ENCODE measurements around the gene DSE. TPM values are rescaled to one million over a fixed set of nuclear protein-coding genes. Genes with fewer than 3 reads are reported as not detected.

The DSE gene
- total RNA-seq, 1 donor: 50.7 TPM

- peak; percentile 79 for DNase-seq (ENCODE audit: low read depth)
- no peak overlapping the region for H3K4me3 ChIP-seq (ENCODE audit: low read depth, low read length)
- TF ChIP-seq, protein P1, sequence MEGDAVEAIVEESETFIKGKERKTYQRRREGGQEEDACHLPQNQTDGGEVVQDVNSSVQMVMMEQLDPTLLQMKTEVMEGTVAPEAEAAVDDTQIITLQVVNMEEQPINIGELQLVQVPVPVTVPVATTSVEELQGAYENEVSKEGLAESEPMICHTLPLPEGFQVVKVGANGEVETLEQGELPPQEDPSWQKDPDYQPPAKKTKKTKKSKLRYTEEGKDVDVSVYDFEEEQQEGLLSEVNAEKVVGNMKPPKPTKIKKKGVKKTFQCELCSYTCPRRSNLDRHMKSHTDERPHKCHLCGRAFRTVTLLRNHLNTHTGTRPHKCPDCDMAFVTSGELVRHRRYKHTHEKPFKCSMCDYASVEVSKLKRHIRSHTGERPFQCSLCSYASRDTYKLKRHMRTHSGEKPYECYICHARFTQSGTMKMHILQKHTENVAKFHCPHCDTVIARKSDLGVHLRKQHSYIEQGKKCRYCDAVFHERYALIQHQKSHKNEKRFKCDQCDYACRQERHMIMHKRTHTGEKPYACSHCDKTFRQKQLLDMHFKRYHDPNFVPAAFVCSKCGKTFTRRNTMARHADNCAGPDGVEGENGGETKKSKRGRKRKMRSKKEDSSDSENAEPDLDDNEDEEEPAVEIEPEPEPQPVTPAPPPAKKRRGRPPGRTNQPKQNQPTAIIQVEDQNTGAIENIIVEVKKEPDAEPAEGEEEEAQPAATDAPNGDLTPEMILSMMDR (IDR thresholded peaks at IDR 0.05; ENCODE audit: insufficient read depth, low read length): no peak
Observed at GRCh38 chr6:116397914-116398313, 27.2 kb downstream of the DSE start.

- DNase-seq (ENCODE audit: low read depth): peak; percentile 72
- TF ChIP-seq, protein P1 (IDR thresholded peaks at IDR 0.05; ENCODE audit: insufficient read depth, low read length): no peak
- peak overlapping the region; percentile 11 for H3K4me3 ChIP-seq (ENCODE audit: low read depth, low read length)
Observed at GRCh38 chr6:116398316-116399010, 27.7 kb downstream of the DSE start.

DNA sequence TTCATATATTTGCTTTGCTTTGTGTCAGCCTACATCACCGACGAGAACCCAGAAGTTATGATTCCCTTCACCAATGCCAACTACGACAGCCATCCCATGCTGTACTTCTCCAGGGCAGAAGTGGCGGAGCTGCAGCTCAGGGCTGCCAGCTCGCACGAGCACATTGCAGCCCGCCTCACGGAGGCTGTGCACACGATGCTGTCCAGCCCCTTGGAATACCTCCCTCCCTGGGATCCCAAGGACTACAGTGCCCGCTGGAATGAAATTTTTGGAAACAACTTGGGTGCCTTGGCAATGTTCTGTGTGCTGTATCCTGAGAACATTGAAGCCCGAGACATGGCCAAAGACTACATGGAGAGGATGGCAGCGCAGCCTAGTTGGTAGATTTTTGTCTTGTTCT, 28.5 kb downstream of the DSE start:
- H3K4me3 ChIP-seq (ENCODE audit: low read depth, low read length): no peak overlapping the region
- TF ChIP-seq, protein P1 (IDR thresholded peaks at IDR 0.05; ENCODE audit: insufficient read depth, low read length): no peak
- no peak for DNase-seq (ENCODE audit: low read depth)

DNA sequence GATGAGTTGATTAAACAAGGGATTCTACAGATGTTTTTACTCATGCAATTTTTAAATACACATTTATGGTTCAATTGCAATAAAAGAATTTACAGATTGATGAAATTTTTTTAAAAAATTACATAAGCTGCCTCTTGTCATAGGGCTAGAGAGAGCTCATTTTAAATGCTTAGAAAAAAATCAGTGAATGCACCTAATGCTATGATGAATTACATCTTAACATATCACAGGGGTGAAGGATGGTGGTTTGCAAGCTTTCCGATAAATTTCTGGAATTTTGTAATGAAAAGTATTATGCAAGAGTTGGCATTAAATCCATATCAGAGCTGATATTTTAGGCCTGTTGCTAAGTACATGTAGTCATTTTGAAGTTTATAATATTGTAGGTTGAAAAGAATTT, 29.6 kb downstream of the DSE start:
- DNase-seq (ENCODE audit: low read depth): peak; percentile 86
- TF ChIP-seq, protein P1 (IDR thresholded peaks at IDR 0.05; ENCODE audit: insufficient read depth, low read length): no peak
- no peak overlapping the region for H3K4me3 ChIP-seq (ENCODE audit: low read depth, low read length)

DNA sequence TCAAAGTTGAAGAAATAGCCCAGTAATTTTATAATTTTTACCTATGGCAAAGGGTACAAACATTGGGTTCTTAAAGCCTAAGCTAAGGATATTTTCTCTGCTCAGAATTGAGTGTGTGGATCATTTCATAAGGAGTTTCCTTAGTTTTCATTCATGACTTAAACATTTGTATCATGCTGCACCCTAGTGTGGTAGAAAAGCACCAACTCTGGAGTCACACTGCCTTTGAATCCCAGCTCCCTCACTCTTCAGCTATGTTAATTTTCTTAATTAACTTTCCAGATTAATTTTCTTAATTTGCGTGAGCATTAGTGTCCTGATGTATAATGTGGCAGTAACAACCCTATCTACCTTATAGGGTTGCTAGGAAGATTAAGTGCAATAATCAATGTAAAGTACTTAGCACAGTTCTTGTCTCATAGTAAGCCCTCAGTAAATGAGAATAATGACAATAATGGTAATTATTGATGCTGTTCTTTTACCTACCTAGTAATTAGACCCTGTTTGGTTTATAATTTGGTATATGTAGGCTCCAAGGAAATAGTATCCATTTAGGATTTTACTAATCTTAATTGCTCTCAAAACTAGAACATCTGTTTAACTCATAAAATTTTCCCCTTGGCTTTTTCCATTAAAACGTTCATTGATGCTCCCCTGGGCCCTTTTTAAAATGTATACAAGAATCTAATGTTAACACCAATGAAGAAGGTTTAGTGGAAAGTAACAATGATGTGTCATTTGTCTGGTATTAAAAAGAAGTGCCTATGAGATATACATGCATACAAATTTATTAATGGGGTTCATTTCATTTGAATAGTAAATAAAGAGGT, 31.6 kb downstream of the DSE start:
- no peak overlapping the region for H3K4me3 ChIP-seq (ENCODE audit: low read depth, low read length)
- TF ChIP-seq, protein P1 (IDR thresholded peaks at IDR 0.05; ENCODE audit: insufficient read depth, low read length): no peak
- peak; percentile 26 for DNase-seq (ENCODE audit: low read depth)

GRCh38 chr6:116403205-116403604, 32.5 kb downstream of the DSE start:
- DNase-seq (ENCODE audit: low read depth): no peak
- TF ChIP-seq, protein P1 (IDR thresholded peaks at IDR 0.05; ENCODE audit: insufficient read depth, low read length): no peak
- H3K4me3 ChIP-seq (ENCODE audit: low read depth, low read length): no peak overlapping the region

All from fibroblast of the aortic adventitia (primary cell).